COLO829 (cell line): ENCODE results near the gene CCDC183.
"Not testable (repeated sequence)": the region's sequence is repeated elsewhere in the genome, so short reads cannot be mapped to it uniquely, and the experiment has no call there.

Experiments used
- DNase-seq: peaks from one replicate; pipeline ENCODE4 v3.0.0; 2012; ENCODE audit warnings: low spot score

Gene CCDC183

GRCh38 chr9:136839229-136840139, 43.3 kb downstream of the CCDC183 start:
- DNase-seq = no peak

GRCh38 chr9:136840140-136840876, 44.2 kb downstream of the CCDC183 start:
- DNase-seq = no peak

DNA sequence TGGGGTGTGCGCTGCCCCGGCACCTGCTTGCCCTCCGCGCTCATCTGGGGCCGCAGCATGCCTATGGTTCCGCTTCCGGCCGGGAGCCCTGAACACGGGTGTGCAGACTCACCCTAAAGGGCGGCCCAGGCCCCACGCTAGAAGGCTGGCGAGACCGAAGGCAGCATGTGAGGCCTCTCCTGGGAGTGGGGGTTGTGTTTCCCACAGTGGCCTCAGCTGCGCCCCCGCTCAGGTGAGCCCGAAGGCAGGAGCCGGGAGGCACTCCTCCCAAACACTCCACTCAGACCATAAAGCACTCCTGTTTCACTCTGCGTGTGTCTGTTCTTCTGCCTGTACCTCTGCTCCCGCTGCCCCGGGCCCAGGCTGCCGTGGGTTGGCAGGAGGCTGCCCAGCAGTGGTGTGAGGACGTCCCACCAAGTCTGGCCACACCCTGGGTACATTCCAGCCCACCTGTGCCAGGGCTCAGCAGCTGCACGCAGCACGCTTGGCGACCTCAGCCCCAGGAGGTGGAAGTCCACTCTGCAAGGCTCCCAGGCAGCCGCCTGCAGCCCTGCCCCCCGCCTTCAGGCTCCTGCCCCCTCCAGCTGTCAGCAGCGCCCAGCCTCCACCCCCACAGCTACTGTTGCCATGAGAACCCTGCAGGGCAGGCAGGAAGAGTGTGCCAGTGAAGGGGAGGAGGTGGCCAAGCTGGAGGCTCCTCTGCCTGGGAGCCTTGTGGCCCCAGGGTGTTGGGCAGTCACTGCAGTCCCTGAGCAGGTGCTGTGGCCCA, 44.9 kb downstream of the CCDC183 start:
- peak; percentile 23 for DNase-seq

GRCh38 chr9:136841646-136842379, 45.7 kb downstream of the CCDC183 start:
- not testable (repeated sequence) for DNase-seq

GRCh38 chr9:136842380-136842948, 46.3 kb downstream of the CCDC183 start, which contains the start of gene AJM1:
TSS of gene AJM1 (plus strand) at chr9:136842478. CDS start at chr9:136844415, 1,937 bp downstream.
- DNase-seq = peak; percentile 62

- not testable (repeated sequence) for DNase-seq
Observed at GRCh38 chr9:136843159-136843800, 47.1 kb downstream of the CCDC183 start.

DNA sequence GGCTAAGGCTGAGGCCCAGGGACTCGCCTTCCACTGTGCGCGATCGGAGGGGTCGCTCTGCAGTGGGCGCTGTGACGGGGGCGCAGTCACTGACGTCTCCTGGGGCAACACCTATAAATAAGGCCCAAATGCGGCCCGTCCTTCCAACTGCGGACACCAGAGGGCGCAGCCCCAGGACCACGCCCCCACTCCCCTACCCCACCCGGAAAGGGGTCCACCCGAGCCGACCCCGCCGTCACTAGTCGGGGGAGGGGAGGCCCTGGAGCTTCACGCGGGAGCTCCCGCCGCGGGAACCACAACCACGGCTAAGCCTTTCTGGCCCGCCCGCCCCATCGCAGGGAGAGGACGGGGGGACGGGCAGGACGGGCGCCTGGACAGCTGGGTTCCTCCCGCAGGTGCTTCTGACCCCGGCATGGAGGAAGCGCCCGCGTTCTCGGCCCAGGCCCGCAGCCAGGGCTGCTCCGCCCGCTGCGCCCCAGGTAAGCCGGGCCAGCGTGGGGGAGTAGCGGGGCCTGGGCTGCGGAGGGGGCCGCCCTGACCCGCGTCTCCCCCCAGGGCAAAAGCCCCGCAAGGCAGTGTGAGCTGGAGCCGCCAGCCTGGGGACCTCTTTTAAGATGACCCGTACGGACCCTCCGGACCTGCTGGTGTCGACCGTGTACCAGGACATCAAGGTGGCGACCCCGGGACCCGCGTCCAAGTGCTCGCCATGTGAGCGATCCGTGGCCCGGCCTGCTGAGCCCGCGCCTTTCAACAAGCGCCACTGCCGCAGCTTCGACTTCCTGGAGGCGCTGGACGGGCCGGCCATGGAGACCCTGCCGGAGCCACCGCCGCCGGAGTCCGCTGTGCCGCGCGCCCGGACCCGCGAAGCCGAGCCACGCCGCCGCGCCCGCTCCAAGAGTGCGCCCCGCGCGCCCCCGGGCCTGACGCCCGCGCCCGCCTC, 47.9 kb downstream of the CCDC183 start:
- DNase-seq = not testable (repeated sequence)

- DNase-seq = no peak
Observed at GRCh38 chr9:136844761-136845464, 48.8 kb downstream of the CCDC183 start.

DNA sequence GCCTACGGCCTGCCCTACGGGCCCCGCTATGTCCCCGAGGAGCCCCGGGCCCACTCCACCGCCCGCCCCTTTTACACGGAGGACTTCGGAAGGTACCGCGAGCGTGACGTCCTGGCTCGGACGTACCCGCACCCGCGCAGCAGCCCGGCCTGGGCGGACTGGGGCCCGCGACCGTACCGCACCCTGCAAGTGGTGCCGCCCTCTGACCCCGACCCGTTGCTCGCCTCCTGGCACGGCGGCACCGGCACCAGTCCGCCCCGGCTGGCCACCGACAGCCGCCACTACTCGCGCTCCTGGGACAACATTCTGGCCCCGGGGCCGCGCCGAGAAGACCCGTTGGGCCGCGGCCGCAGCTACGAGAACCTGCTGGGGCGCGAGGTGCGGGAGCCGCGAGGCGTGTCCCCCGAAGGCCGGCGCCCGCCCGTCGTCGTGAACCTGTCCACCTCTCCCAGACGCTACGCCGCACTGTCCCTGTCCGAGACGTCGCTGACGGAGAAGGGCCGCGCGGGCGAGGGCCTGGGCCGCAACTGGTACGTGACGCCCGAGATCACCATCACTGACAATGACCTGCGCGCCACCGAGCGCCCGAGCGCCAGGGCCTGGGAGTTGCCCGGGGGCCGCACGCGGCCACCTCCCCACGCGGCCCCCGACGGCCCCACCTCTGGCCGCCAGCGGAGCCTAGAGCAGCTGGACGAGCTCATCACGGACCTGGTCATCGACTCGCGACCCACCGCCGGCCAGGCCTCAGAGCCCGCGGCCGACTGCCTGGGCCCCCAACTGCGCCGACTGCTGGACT, 49.5 kb downstream of the CCDC183 start:
- no peak for DNase-seq

DNA sequence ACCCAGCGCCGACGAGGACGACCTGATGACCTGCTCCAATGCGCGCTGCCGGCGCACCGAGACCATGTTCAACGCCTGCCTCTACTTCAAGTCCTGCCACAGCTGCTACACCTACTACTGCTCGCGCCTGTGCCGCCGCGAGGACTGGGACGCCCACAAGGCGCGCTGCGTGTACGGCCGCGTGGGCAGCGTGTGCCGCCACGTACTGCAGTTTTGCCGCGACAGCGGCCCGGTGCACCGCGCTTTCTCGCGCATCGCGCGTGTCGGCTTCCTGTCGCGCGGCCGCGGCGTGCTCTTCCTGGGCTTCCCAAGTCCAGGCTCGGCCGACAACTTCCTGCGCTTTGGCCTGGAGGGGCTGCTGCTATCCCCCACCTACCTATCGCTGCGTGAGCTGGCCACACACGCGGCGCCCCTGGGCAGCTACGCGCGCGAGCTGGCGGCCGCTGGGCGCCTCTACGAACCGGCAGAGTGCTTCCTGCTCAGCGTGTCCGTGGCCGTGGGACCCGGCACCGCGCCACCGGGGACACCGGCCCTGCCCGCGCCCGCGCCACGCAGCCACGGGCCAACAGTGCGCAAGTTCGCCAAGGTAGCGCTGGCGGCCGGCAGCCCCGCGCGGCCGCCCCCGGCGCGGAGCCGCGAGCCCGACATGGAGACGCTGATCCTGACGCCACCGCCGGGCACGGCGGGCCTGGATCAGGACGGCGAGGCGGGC, 50.4 kb downstream of the CCDC183 start:
- no peak for DNase-seq

- no peak for DNase-seq
Observed at GRCh38 chr9:136847088-136847825, 51.1 kb downstream of the CCDC183 start.

GRCh38 chr9:136847826-136848392, 51.8 kb downstream of the CCDC183 start:
- peak; percentile 77 for DNase-seq

DNA sequence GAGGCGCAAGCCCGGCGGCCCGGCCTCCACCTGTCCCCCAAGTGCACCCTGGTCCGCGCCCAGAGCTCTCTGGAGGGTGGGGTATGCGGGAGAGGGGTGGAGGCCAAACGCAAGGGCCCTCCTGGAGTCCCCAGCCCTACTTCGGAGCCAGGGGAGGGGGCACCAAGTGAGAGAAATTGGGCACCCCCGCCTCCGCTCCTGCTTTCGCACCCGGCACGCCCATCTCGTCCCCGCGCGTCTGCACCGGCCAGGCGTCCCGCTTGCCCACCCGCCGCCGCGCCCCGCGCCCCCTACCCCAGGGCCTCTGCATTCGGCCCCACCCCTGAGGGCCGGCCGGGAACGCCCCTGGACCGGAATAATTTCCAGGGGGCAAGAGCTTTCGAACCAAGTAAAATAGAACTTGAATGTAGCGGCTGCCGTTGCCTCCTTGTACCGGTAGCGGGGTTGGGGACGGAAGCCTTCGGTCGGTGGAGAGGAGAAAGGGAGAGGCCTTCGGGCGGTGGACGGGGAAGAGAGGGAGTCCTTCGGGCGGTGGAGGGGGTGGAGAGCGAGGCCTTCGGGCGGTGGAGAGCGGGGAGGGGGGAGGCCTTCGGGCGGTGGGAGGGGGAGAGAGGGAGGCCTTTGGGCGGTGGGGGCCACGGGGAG, 52.4 kb downstream of the CCDC183 start:
- DNase-seq = peak; percentile 20

GRCh38 chr9:136849038-136849959, 53.2 kb downstream of the CCDC183 start, which contains the start of gene PHPT1:
TSS of gene PHPT1 (plus strand) at chr9:136849409. CDS start at chr9:136849431, 22 bp downstream.
- peak; percentile 97 for DNase-seq
